CD8-positive, alpha-beta memory T cell (primary cell): ENCODE measurements around the gene KCNQ5. TPM values are rescaled to one million over a fixed set of nuclear protein-coding genes. Genes with fewer than 3 reads are reported as not detected.

Experiments
- CTCF ChIA-PET: fragments of 350-600 bp; sonication (Branson Sonifier 250); formaldehyde crosslinking; loops from one replicate; lab custom pipeline; 2021; ENCODE audit warnings: antibody characterized with exemption; lab: Charles Lee
- POLR2A ChIA-PET: fragments of 350-600 bp; sonication (Branson Sonifier 250); formaldehyde crosslinking; loops from one replicate; lab custom pipeline; 2021; ENCODE audit warnings: antibody characterized with exemption; lab: Charles Lee
- DNase-seq, 5 donors: peaks; one replicate each; pipeline versions ENCODE4 v3.0.0 to v3.0.0-alpha.2; 2020 to 2022; ENCODE audit warnings: mixed read lengths in 1 of 5
- H3K27ac ChIP-seq: one replicate; pipeline ENCODE4 v1.7.0; 2013; ENCODE audit warnings: low read depth, mild to moderate bottlenecking, low read length, moderate library complexity
- H3K27me3 ChIP-seq: 2 replicates; pipeline ENCODE4 v1.7.0; 2013; ENCODE audit warnings: low read length, mild to moderate bottlenecking; ENCODE audit not compliant: insufficient read depth, poor library complexity, severe bottlenecking
- H3K36me3 ChIP-seq: 2 replicates; pipeline ENCODE4 v1.7.0; 2013; ENCODE audit warnings: mild to moderate bottlenecking, low read length, moderate library complexity; ENCODE audit not compliant: insufficient read depth
- H3K4me1 ChIP-seq: 2 replicates; pipeline ENCODE4 v1.7.0; 2013; ENCODE audit warnings: mild to moderate bottlenecking, low read length, moderate library complexity; ENCODE audit not compliant: insufficient read depth
- H3K4me3 ChIP-seq: 2 replicates; pipeline ENCODE4 v1.7.0; 2013; ENCODE audit warnings: mild to moderate bottlenecking, low read length
- H3K9me3 ChIP-seq: 2 replicates; pipeline ENCODE4 v1.7.0; 2013; ENCODE audit warnings: mild to moderate bottlenecking, low read length
- H3K27ac Mint-ChIP-seq, 8 donors: one replicate each; pipeline ENCODE4 v1.8.0; 2020 to 2021; ENCODE audit warnings: mixed read lengths in 8 of 8, mild to moderate bottlenecking in 6 of 8, inconsistent platforms in 3 of 8, moderate library complexity in 3 of 8
- H3K27me3 Mint-ChIP-seq, 2 donors: one replicate each; pipeline ENCODE4 v1.8.0; 2020 to 2021; ENCODE audit warnings: mixed read lengths in 2 of 2, mild to moderate bottlenecking in 1 of 2, moderate library complexity in 1 of 2
- H3K36me3 Mint-ChIP-seq, 3 donors: one replicate each; pipeline ENCODE4 v1.8.0; 2020 to 2021; ENCODE audit warnings: mixed read lengths in 3 of 3, inconsistent platforms in 1 of 3, mild to moderate bottlenecking in 1 of 3
- H3K4me1 Mint-ChIP-seq, 3 donors: one replicate each; pipeline ENCODE4 v1.8.0; 2020 to 2021; ENCODE audit warnings: mixed read lengths in 3 of 3, inconsistent platforms in 1 of 3, mild to moderate bottlenecking in 1 of 3
- H3K4me3 Mint-ChIP-seq, 7 donors: one replicate each; pipeline ENCODE4 v1.8.0; 2020 to 2021; ENCODE audit warnings: mixed read lengths in 7 of 7, mild to moderate bottlenecking in 6 of 7, moderate library complexity in 4 of 7, inconsistent platforms in 2 of 7
- H3K9me3 Mint-ChIP-seq, 5 donors: one replicate each; pipeline ENCODE4 v1.8.0; 2020 to 2022; ENCODE audit warnings: mixed read lengths in 5 of 5, mild to moderate bottlenecking in 3 of 5, moderate library complexity in 2 of 5, inconsistent platforms in 1 of 5
- polyA plus RNA-seq: library from polyadenylated mRNA; unstranded; fragments of 300-500 nt; fragmentation: Illumina TruSeq; gene quantifications from one replicate; pipeline ENCODE4 v1.2.3, GENCODE V29; 2021
- total RNA-seq, 2 experiments: library from RNA; stranded (reverse); gene quantifications; one replicate each; pipeline ENCODE4 v1.2.3, GENCODE V29; 2021

The KCNQ5 gene
- total and polyA plus RNA-seq, 3 experiments from 2014 or later: 0.85 to 8.5 (median 7.9) TPM

GRCh38 chr6:72943699-72944098, 321.8 kb downstream of the KCNQ5 start:
- Mint-ChIP-seq H3K4me1 (no peaks in the 10 kb centered on the region), H3K27me3 (no peaks in the 10 kb centered on the region), H3K36me3 (no peaks in the 10 kb centered on the region), H3K4me3 (no peak overlapping the region), H3K9me3 (no peaks in the 10 kb centered on the region), H3K27ac (no peak overlapping the region)
- no peak overlapping the region for H3K27ac ChIP-seq
- ChIA-PET POLR2A (no interaction called here), CTCF (no interaction called here)
- no peaks in the 10 kb centered on the region for H3K9me3 ChIP-seq
- H3K4me1 ChIP-seq: no peaks in the 10 kb centered on the region
- no peaks in the 10 kb centered on the region for H3K36me3 ChIP-seq
- DNase-seq: no peak
- H3K27me3 ChIP-seq: no peaks in the 10 kb centered on the region
- no peak overlapping the region for H3K4me3 ChIP-seq

- H3K36me3 ChIP-seq: no peaks in the 10 kb centered on the region
- H3K4me3 ChIP-seq: no peak overlapping the region
- no peaks in the 10 kb centered on the region for H3K4me1 ChIP-seq
- no peak overlapping the region for H3K4me3 Mint-ChIP-seq
- H3K27ac ChIP-seq: no peak overlapping the region
- peak overlapping the region in 1 of 8 donors; percentile 84 for H3K27ac Mint-ChIP-seq
- H3K4me1 Mint-ChIP-seq: no peaks in the 10 kb centered on the region
- no peak for DNase-seq
- CTCF ChIA-PET: no interaction called here
- POLR2A ChIA-PET: no interaction called here
- H3K27me3 ChIP-seq: no peaks in the 10 kb centered on the region
- H3K9me3 Mint-ChIP-seq: no peaks in the 10 kb centered on the region
- H3K9me3 ChIP-seq: no peaks in the 10 kb centered on the region
- no peaks in the 10 kb centered on the region for H3K27me3 Mint-ChIP-seq
- H3K36me3 Mint-ChIP-seq: no peaks in the 10 kb centered on the region
Observed at GRCh38 chr6:72944660-72945059, 322.8 kb downstream of the KCNQ5 start.

GRCh38 chr6:72946774-72947173, 324.9 kb downstream of the KCNQ5 start:
- Mint-ChIP-seq H3K4me1 (no peaks in the 10 kb centered on the region), H3K4me3 (no peak overlapping the region), H3K9me3 (no peaks in the 10 kb centered on the region), H3K27ac (no peak overlapping the region), H3K27me3 (no peaks in the 10 kb centered on the region), H3K36me3 (no peaks in the 10 kb centered on the region)
- Histone ChIP-seq H3K4me1 (no peaks in the 10 kb centered on the region), H3K4me3 (no peak overlapping the region), H3K27me3 (no peaks in the 10 kb centered on the region), H3K9me3 (no peaks in the 10 kb centered on the region), H3K27ac (no peak overlapping the region), H3K36me3 (no peaks in the 10 kb centered on the region)
- DNase-seq: no peak
- CTCF ChIA-PET: no interaction called here
- POLR2A ChIA-PET: no interaction called here

- no peak for DNase-seq
- no peaks in the 10 kb centered on the region for H3K27me3 Mint-ChIP-seq
- Histone ChIP-seq H3K27me3 (no peaks in the 10 kb centered on the region), H3K4me3 (no peak overlapping the region), H3K36me3 (no peaks in the 10 kb centered on the region), H3K27ac (no peak overlapping the region), H3K4me1 (no peaks in the 10 kb centered on the region), H3K9me3 (no peaks in the 10 kb centered on the region)
- ChIA-PET POLR2A (no interaction called here), CTCF (no interaction called here)
- H3K4me3 Mint-ChIP-seq: no peak overlapping the region
- H3K27ac Mint-ChIP-seq: no peak overlapping the region
- H3K36me3 Mint-ChIP-seq: no peaks in the 10 kb centered on the region
- H3K4me1 Mint-ChIP-seq: no peaks in the 10 kb centered on the region
- no peaks in the 10 kb centered on the region for H3K9me3 Mint-ChIP-seq
Observed at GRCh38 chr6:72947534-72947933, 325.7 kb downstream of the KCNQ5 start.

- Mint-ChIP-seq H3K4me3 (no peak overlapping the region), H3K27me3 (no peaks in the 10 kb centered on the region)
Observed at GRCh38 chr6:72948153-72948552, 326.3 kb downstream of the KCNQ5 start.

GRCh38 chr6:72950114-72950860, 328.4 kb downstream of the KCNQ5 start:
- DNase-seq: no peak
- H3K36me3 Mint-ChIP-seq: no peaks in the 10 kb centered on the region
- POLR2A ChIA-PET: no interaction called here
- no peaks in the 10 kb centered on the region for H3K9me3 Mint-ChIP-seq
- H3K4me3 Mint-ChIP-seq: no peak overlapping the region
- H3K27ac Mint-ChIP-seq: no peak overlapping the region
- no peaks in the 10 kb centered on the region for H3K9me3 ChIP-seq
- no peaks in the 10 kb centered on the region for H3K4me1 Mint-ChIP-seq
- no peaks in the 10 kb centered on the region for H3K27me3 Mint-ChIP-seq
- H3K27ac ChIP-seq: no peak overlapping the region
- H3K4me1 ChIP-seq: no peaks in the 10 kb centered on the region
- no peaks in the 10 kb centered on the region for H3K36me3 ChIP-seq
- CTCF ChIA-PET: no interaction called here
- no peaks in the 10 kb centered on the region for H3K27me3 ChIP-seq
- H3K4me3 ChIP-seq: no peak overlapping the region

More at GRCh38 chr6:72948153-72948552, 326.3 kb downstream of the KCNQ5 start:
- H3K27me3 ChIP-seq: no peaks in the 10 kb centered on the region
- Mint-ChIP-seq H3K4me1 (no peaks in the 10 kb centered on the region), H3K27ac (no peak overlapping the region), H3K9me3 (no peaks in the 10 kb centered on the region), H3K36me3 (no peaks in the 10 kb centered on the region)
- H3K27ac ChIP-seq: no peak overlapping the region
- H3K4me3 ChIP-seq: no peak overlapping the region
- no peaks in the 10 kb centered on the region for H3K36me3 ChIP-seq
- POLR2A ChIA-PET: no interaction called here
- CTCF ChIA-PET: no interaction called here
- DNase-seq: no peak
- no peaks in the 10 kb centered on the region for H3K9me3 ChIP-seq
- H3K4me1 ChIP-seq: no peaks in the 10 kb centered on the region

GRCh38 chr6:72952808-72953630, 331.2 kb downstream of the KCNQ5 start:
- H3K36me3 Mint-ChIP-seq: no peaks in the 10 kb centered on the region
- no peak overlapping the region for H3K4me3 ChIP-seq
- POLR2A ChIA-PET: no interaction called here
- H3K4me3 Mint-ChIP-seq: no peak overlapping the region
- H3K27me3 Mint-ChIP-seq: no peaks in the 10 kb centered on the region
- no peak overlapping the region for H3K27ac Mint-ChIP-seq
- H3K4me1 Mint-ChIP-seq: no peaks in the 10 kb centered on the region
- no peaks in the 10 kb centered on the region for H3K9me3 Mint-ChIP-seq
- no peaks in the 10 kb centered on the region for H3K9me3 ChIP-seq
- no peaks in the 10 kb centered on the region for H3K36me3 ChIP-seq
- CTCF ChIA-PET: no interaction called here
- no peak for DNase-seq
- H3K27me3 ChIP-seq: no peaks in the 10 kb centered on the region
- H3K4me1 ChIP-seq: no peaks in the 10 kb centered on the region
- H3K27ac ChIP-seq: no peak overlapping the region

- no peaks in the 10 kb centered on the region for H3K4me1 Mint-ChIP-seq
- no peaks in the 10 kb centered on the region for H3K36me3 Mint-ChIP-seq
- POLR2A ChIA-PET: no interaction called here
- no peak overlapping the region for H3K27ac Mint-ChIP-seq
- no peak overlapping the region for H3K4me3 Mint-ChIP-seq
- no peaks in the 10 kb centered on the region for H3K27me3 ChIP-seq
- H3K9me3 ChIP-seq: no peaks in the 10 kb centered on the region
- no peak overlapping the region for H3K4me3 ChIP-seq
- no peaks in the 10 kb centered on the region for H3K27me3 Mint-ChIP-seq
- H3K36me3 ChIP-seq: no peaks in the 10 kb centered on the region
- no peaks in the 10 kb centered on the region for H3K9me3 Mint-ChIP-seq
- H3K4me1 ChIP-seq: no peaks in the 10 kb centered on the region
- no peak overlapping the region for H3K27ac ChIP-seq
- no peak for DNase-seq
- CTCF ChIA-PET: interaction anchor here (1.6 kb wide), 1 partner anchor 9 kb away, joined by 4 read pairs; no protein-coding TSS in a partner anchor
Observed at GRCh38 chr6:72953971-72954381, 332.1 kb downstream of the KCNQ5 start.
